Transverse colon (tissue), 4 donors: ENCODE measurements around the gene SRP9. TPM values are rescaled to one million over a fixed set of nuclear protein-coding genes. Genes with fewer than 3 reads are reported as not detected.
A peak's percentile ranks its signal among the peaks of the same experiment; 100 is the strongest.

Experiments used
- DNase-seq: peaks from one replicate; pipeline ENCODE4 v3.0.0-alpha.2; 2019
- H3K27ac ChIP-seq, 4 donors: fragments of 200-600 bp; sonication (generic); 2 replicates each; pipeline ENCODE4 v1.5.1; 2016 to 2018; ENCODE audit warnings: inconsistent platforms in 4 of 4
- H3K27me3 ChIP-seq: fragments of 200-600 bp; sonication (generic); 2 replicates; pipeline ENCODE4 v1.5.1; 2017; ENCODE audit warnings: inconsistent platforms
- H3K36me3 ChIP-seq, 4 donors: fragments of 200-600 bp; sonication (generic); 2 replicates each; pipeline ENCODE4 v1.5.1; 2017 to 2019; ENCODE audit warnings: inconsistent platforms in 4 of 4
- H3K4me1 ChIP-seq, 4 donors: fragments of 200-600 bp; sonication (generic); 2 replicates each; pipeline ENCODE4 v1.5.1; 2017 to 2020; ENCODE audit warnings: inconsistent platforms in 4 of 4
- H3K4me3 ChIP-seq, 4 donors: fragments of 200-600 bp; sonication (generic); 1 replicate in 1 of 4; 2 replicates in 3 of 4; pipeline versions ENCODE4 v1.5.1 to v1.6.1; 2017 to 2019; ENCODE audit warnings: inconsistent platforms in 4 of 4
- H3K9me3 ChIP-seq, 2 donors: fragments of 200-600 bp; sonication (generic); 2 replicates each; pipeline ENCODE4 v1.5.1; 2017 to 2019; ENCODE audit warnings: inconsistent platforms in 2 of 2
- EP300 ChIP-seq: sonication (generic); formaldehyde crosslinking; IDR thresholded peaks from one replicate; pipeline ENCODE4 v1.6.1; 2017; ENCODE audit warnings: antibody characterized with exemption, low read depth
- POLR2A ChIP-seq: fragments of 450-650 bp; IDR thresholded peaks from one replicate; pipeline ENCODE4 v1.6.1; 2016; ENCODE audit warnings: antibody characterized with exemption, mild to moderate bottlenecking, moderate library complexity
- POLR2AphosphoS5 ChIP-seq, 3 donors: sonication (generic); formaldehyde crosslinking; IDR thresholded peaks; one replicate each; pipeline ENCODE4 v1.6.1; 2016; ENCODE audit warnings: antibody characterized with exemption in 3 of 3
- WGBS, 2 donors: methylation state at CpG; one replicate each; pipeline ENCODE4 v1.1.5; 2018; ENCODE audit warnings: low coverage in 1 of 2; 5-methylcytosine and 5-hydroxymethylcytosine counted together
- in situ Hi-C, 4 donors: fragments of 200-750 bp; cut with MboI; loops; one replicate each; pipeline versions ENCODE4 v1.15.0 to v1.15.1; 2017; ENCODE audit warnings: low sequenced_read_pairs in 3 of 4, low pct_ligation_motif_present in 1 of 4, low pct_unique_long_range_greater_than_20kb in 1 of 4
- intact Hi-C: fragments of 100-400 bp; cut with DNase I; formaldehyde crosslinking; loops from one replicate; pipeline ENCODE4 v1.15.1; 2023; ENCODE audit warnings: low total_unique reads
- total RNA-seq, 4 donors: library from RNA; depleted of rRNA; stranded (reverse); fragments of >200 nt; gene quantifications; one replicate each; pipeline ENCODE4 v1.1.0, GENCODE V29; 2016
- TF ChIP-seq, protein P1 (sequence below), 5 experiments: fragments of 200-600 bp in 3 of 5; fragments of 450-650 bp in 2 of 5; sonication (generic) in 3 of 5; IDR thresholded peaks; 1 replicate in 2 of 5; 2 replicates in 3 of 5; pipeline ENCODE4 v1.5.1; 2016 to 2017; ENCODE audit warnings: antibody characterized with exemption in 5 of 5, inconsistent platforms in 3 of 5, mild to moderate bottlenecking in 2 of 5, moderate library complexity in 1 of 5

SRP9 gene
- total RNA-seq, 4 donors from 2014 or later = 42.3 to 208 (median 117) TPM

DNA sequence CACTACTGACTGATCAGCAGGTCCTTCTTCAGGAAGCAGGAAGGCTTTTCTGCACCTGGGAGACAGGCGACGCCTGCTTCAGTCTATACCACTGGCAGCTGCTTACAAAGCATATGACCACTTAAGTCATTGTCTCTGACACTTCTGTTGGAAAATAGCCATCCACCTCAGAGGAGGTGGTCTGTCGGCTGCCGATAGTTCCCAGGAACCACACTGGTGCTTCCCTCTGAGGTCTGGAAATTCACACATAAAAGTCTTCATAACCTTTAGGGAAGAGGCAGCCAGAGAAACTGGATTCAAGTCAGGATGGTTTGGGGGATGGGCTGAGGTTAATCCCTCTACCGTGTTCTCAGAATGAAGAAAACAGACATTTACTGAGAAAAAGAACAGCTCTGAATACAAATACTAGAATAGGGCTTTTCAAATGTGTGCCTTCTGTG, 15.6 kb upstream of the SRP9 start:
- WGBS, 2 donors = 55 to 66% methylated on average over 1 to 5 of the region's 5 CpGs
- H3K4me1 ChIP-seq = peaks cover 0 to 31% (median 7%) of the 10 kb centered on the region in 4 donors
- H3K36me3 ChIP-seq = no peaks in the 10 kb centered on the region
- no peaks in the 10 kb centered on the region for H3K27me3 ChIP-seq
- no peak overlapping the region for H3K4me3 ChIP-seq
- TF ChIP-seq POLR2A = no peak
- peak overlapping the region; percentile 21 to 61 (median 58) for H3K27ac ChIP-seq
- H3K9me3 ChIP-seq = no peaks in the 10 kb centered on the region
- in situ Hi-C loops (loop anchor here in 1 of 4 donors (25.0 kb wide), 1 partner anchor 275 kb away; no protein-coding TSS in a partner anchor), intact Hi-C loops (no loop called here)
- no peak for DNase-seq

DNA sequence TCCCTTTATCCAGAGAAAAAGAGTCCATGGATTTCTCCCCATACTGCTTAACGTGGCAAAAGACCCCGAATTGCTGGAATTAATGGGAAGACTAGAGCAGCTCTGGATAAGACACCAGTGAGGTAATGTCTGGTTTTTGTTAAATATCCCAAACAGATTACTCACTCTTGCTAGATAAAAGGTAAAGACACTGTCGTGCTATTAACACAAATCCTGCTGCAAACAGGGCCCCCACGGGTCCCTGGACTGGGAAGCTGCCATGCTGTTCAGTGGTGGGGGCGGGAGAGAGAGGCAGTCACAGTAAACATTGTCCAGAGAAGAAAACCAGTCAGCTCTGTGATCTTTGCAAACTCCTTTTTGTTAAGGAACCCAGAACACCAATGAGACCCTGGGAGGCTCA, 15.2 kb upstream of the SRP9 start:
- H3K9me3 ChIP-seq = no peaks in the 10 kb centered on the region
- no peak for DNase-seq
- H3K4me1 ChIP-seq = peaks cover 0 to 35% (median 9%) of the 10 kb centered on the region in 4 donors
- TF ChIP-seq EP300 = no peak
- TF ChIP-seq, protein P1, sequence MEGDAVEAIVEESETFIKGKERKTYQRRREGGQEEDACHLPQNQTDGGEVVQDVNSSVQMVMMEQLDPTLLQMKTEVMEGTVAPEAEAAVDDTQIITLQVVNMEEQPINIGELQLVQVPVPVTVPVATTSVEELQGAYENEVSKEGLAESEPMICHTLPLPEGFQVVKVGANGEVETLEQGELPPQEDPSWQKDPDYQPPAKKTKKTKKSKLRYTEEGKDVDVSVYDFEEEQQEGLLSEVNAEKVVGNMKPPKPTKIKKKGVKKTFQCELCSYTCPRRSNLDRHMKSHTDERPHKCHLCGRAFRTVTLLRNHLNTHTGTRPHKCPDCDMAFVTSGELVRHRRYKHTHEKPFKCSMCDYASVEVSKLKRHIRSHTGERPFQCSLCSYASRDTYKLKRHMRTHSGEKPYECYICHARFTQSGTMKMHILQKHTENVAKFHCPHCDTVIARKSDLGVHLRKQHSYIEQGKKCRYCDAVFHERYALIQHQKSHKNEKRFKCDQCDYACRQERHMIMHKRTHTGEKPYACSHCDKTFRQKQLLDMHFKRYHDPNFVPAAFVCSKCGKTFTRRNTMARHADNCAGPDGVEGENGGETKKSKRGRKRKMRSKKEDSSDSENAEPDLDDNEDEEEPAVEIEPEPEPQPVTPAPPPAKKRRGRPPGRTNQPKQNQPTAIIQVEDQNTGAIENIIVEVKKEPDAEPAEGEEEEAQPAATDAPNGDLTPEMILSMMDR (IDR thresholded peaks at IDR 0.05) = no peak
- no peak for TF ChIP-seq POLR2A
- TF ChIP-seq POLR2AphosphoS5 (IDR thresholded peaks at IDR 0.05) = no peak
- H3K27ac ChIP-seq = peak overlapping the region; percentile 21 to 61 (median 58)
- H3K27me3 ChIP-seq = no peaks in the 10 kb centered on the region
- intact Hi-C loops (no loop called here), in situ Hi-C loops (loop anchor here in 1 of 4 donors (25.0 kb wide), 1 partner anchor 275 kb away; no protein-coding TSS in a partner anchor)
- H3K4me3 ChIP-seq = no peak overlapping the region
- 56 to 66% methylated on average over 3 to 5 of the region's 5 CpGs for WGBS, 2 donors
- no peaks in the 10 kb centered on the region for H3K36me3 ChIP-seq

DNA sequence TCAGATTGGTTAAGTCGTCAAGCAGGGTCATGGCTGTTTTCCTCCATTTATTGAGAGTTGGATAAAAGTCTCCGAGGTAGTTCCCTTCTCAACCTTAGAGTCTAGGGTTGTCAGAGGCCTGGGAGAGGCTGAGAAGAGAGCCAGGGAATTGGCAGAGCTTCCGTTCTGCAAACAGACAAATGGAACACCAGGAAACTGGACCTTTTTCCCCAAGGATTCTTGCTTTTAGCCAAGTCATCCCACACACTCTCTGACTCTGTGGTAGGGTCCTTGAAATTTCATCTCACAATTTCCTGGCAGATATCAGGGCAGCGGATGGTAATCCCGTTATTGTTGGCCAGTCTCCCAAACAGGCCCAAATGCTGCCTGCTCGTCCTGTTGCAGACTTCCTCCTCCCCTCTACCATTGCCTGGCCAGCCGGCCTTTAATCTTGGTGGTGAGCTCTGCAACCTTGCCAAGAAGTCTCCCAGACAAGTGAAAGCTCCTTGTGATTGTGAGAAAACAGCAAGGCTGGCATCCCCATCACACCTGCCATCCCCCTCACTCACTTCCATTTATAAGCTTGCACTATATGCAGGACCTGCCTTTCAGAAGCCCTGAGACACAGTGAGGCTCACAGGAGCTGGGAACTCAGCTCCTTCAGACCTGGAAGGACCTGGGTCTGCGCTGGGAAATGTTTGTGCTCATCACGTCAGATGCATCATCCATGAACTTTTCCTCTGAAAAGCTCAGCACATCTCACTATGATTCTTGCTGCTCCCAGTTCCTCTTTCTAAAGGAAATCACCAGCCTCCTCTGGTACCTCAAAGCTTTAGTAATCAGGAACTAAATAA, 13.7 kb upstream of the SRP9 start:
- no peaks in the 10 kb centered on the region for H3K9me3 ChIP-seq
- DNase-seq = no peak
- H3K27ac ChIP-seq = peak overlapping the region; percentile 15 to 61 (median 58)
- no peaks in the 10 kb centered on the region for H3K27me3 ChIP-seq
- intact Hi-C loops = no loop called here
- in situ Hi-C loops = loop anchor here in 1 of 4 donors (25.0 kb wide), 1 partner anchor 277 kb away; no protein-coding TSS in a partner anchor
- TF ChIP-seq EP300 (no peak), POLR2AphosphoS5 (IDR thresholded peaks at IDR 0.05) (no peak), POLR2A (no peak)
- TF ChIP-seq, protein P1 (IDR thresholded peaks at IDR 0.05) = no peak
- no peak overlapping the region for H3K4me3 ChIP-seq
- H3K4me1 ChIP-seq = peaks cover 0 to 40% (median 12%) of the 10 kb centered on the region in 4 donors
- H3K36me3 ChIP-seq = no peaks in the 10 kb centered on the region
- 38% methylated on average over 9 of the region's 9 CpGs; no CpG with 5 or more reads in 1 of the 2 donors for WGBS, 2 donors

DNA sequence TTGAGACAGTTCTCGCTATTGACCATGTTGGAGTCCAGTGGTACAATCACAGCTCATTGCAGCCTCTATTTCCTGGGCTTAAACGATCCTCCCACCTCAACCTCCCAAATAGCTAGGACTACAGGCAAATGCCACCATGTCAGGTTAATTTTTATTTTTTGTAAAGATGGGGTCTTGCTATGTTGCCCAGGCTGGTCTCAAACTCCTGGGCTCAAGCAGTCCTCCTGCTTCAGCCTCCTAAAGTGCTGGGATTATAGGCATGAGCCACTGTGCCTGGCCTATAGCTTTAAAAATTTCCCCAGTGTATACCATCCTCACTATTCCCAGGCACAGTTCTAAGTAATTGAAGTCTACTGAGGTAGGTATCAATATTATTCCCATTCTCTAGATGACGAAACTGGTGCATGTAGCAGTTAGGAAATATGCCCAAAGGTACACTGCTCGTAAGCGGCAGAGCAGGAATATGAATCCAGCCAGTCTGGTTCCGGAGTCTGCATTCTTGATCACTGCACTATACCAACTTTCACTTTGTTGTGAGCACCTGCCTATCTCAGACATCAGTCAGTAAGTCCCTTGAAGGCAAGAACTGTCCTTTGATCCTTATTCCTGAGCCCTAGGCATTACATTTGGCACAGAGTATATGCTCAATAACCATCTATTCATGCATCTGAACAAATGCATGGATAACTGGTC, 11.5 kb upstream of the SRP9 start:
- DNase-seq = no peak
- TF ChIP-seq, protein P1 (IDR thresholded peaks at IDR 0.05) = no peak
- no peak for TF ChIP-seq POLR2AphosphoS5 (IDR thresholded peaks at IDR 0.05)
- no peaks in the 10 kb centered on the region for H3K36me3 ChIP-seq
- no peaks in the 10 kb centered on the region for H3K27me3 ChIP-seq
- intact Hi-C loops = no loop called here
- H3K4me3 ChIP-seq = no peak overlapping the region
- H3K9me3 ChIP-seq = no peaks in the 10 kb centered on the region
- in situ Hi-C loops = loop anchor here in 3 of 4 donors (5.0 to 25.0 kb wide), 3 partner anchors 279 to 289 kb away; no protein-coding TSS in a partner anchor
- H3K27ac ChIP-seq = peak overlapping the region in 3 of 4 donors; percentile 62 to 70 (median 70)
- 87 to 88% methylated on average over 6 of the region's 6 CpGs for WGBS, 2 donors
- peaks cover 0 to 40% (median 12%) of the 10 kb centered on the region in 4 donors for H3K4me1 ChIP-seq
